HepG2 (cell line): Measurements from ENCODE around the gene NOTCH3. TPM values are rescaled to one million over a fixed set of nuclear protein-coding genes. Genes with fewer than 3 reads are reported as not detected.

Source experiments
- NR2C2 ChIP-seq: sonication (generic); formaldehyde crosslinking; IDR thresholded peaks from 2 replicates; pipeline ENCODE4 v1.4.0; 2020; ENCODE audit warnings: missing genetic modification reagents, mild to moderate bottlenecking, moderate library complexity, borderline replicate concordance
- TAF1 ChIP-seq: sonication (generic); formaldehyde crosslinking; IDR thresholded peaks from 2 replicates; pipeline ENCODE4 v1.4.0; 2020; ENCODE audit warnings: missing genetic modification reagents
- ZNF160 ChIP-seq: sonication (generic); formaldehyde crosslinking; IDR thresholded peaks from 2 replicates; pipeline ENCODE4 v1.8.0; 2022; ENCODE audit warnings: mild to moderate bottlenecking, inconsistent platforms, missing genetic modification reagents
- ZNF33A ChIP-seq: sonication (generic); formaldehyde crosslinking; IDR thresholded peaks from 2 replicates; pipeline ENCODE4 v1.5.1; 2020; ENCODE audit warnings: missing genetic modification reagents, mild to moderate bottlenecking, moderate library complexity, borderline replicate concordance
- polyA plus RNA-seq, 8 experiments: library from polyadenylated mRNA; depleted of rRNA in 3 of 8; stranded (reverse) in 7 of 8; unstranded in 1 of 8; fragments of >200 nt; fragmentation: Illumina TruSeq in 4 of 8; extraction: Trizol in 4 of 8; gene quantifications; 2 replicates each; pipeline versions ENCODE4 v1.2.1 to v1.2.3, GENCODE V29; 2011 to 2016; ENCODE audit warnings: low read depth in 4 of 8, missing spikeins in 1 of 8, mixed read lengths in 1 of 8; ENCODE audit not compliant: insufficient read depth in 1 of 8
- total RNA-seq, 5 experiments: library from RNA; depleted of rRNA; stranded (reverse); fragments of >200 nt; fragmentation: Illumina TruSeq; extraction: Trizol; gene quantifications; 2 replicates each; pipeline ENCODE4 v1.2.3, GENCODE V29; 2016; ENCODE audit warnings: low read depth in 1 of 5
- TF ChIP-seq, protein P1 (sequence below): sonication (generic); formaldehyde crosslinking; IDR thresholded peaks from 2 replicates; pipeline ENCODE4 v1.4.0; 2020; ENCODE audit warnings: missing genetic modification reagents, borderline replicate concordance
- TF ChIP-seq, protein P2 (sequence below): sonication (generic); formaldehyde crosslinking; IDR thresholded peaks from 2 replicates; pipeline ENCODE4 v1.4.0; 2020; ENCODE audit warnings: missing genetic modification reagents, borderline replicate concordance
- TF ChIP-seq, protein P3 (sequence below): sonication (generic); formaldehyde crosslinking; conservative IDR thresholded peaks from 2 replicates; pipeline ENCODE4 v1.8.0; 2022; ENCODE audit warnings: mild to moderate bottlenecking, moderate library complexity, missing genetic modification reagents
- TF ChIP-seq, protein P4 (sequence below): sonication (generic); formaldehyde crosslinking; IDR thresholded peaks from 2 replicates; pipeline ENCODE4 v1.8.0; 2023; ENCODE audit warnings: mild to moderate bottlenecking, missing genetic modification reagents
- TF ChIP-seq, protein P5 (sequence below): sonication (generic); formaldehyde crosslinking; IDR thresholded peaks from 2 replicates; pipeline ENCODE4 v1.4.0; 2020; ENCODE audit warnings: missing genetic modification reagents

NOTCH3 gene
- total and polyA plus RNA-seq, 2 of the 13 experiments (the other 11 are each of a cell fraction or from before 2014, with no cell fraction given), result 0.09 to 0.28 TPM

DNA sequence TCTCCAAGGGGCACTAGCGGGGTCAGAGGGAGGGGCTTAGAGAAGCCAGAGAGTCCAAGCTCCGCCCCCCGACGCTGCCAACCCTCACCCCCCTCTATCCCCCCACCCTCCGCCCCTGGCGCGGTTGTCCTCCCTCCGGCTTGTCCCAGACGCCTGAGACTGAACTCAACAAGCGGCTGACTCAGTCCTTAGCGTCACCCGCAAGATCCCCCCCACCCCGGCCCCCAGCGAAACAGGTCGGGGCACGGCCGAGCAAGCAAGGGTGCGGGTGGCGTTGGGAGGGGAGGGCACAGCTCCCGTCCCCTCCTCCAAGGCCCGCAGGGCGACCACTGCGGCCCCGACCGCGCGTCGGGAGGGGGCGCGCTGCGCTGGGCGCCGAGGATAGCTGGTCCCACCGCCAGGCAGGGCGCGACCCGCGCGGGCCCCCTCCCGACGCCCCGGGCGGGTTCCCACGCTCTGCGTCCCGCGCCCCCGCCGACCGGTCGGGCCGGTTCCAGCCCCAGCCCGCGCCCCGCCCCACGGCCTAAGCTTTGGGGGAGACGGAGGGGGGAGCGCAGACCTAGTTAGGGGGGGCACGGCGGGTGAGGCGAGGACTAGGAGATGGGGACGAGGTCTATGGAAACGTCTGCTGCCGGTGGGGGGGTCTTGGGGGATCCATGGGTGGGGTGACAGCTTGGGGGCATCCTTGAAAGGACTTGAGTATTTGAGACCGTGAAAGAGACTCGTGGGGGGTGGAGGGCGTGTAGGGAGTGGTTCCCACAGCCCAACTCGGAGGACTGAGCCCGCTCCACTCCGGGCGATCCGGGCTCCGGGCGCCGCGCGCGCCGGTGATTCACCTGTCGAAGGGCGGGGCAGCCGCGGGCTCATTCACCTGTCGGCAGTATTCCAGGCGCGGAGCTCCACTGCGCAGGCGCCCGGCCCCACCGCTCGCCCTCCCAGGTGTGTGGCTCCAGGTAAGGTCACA lies 5.1 kb downstream of the NOTCH3 start (continued):
- TF ChIP-seq, protein P1, sequence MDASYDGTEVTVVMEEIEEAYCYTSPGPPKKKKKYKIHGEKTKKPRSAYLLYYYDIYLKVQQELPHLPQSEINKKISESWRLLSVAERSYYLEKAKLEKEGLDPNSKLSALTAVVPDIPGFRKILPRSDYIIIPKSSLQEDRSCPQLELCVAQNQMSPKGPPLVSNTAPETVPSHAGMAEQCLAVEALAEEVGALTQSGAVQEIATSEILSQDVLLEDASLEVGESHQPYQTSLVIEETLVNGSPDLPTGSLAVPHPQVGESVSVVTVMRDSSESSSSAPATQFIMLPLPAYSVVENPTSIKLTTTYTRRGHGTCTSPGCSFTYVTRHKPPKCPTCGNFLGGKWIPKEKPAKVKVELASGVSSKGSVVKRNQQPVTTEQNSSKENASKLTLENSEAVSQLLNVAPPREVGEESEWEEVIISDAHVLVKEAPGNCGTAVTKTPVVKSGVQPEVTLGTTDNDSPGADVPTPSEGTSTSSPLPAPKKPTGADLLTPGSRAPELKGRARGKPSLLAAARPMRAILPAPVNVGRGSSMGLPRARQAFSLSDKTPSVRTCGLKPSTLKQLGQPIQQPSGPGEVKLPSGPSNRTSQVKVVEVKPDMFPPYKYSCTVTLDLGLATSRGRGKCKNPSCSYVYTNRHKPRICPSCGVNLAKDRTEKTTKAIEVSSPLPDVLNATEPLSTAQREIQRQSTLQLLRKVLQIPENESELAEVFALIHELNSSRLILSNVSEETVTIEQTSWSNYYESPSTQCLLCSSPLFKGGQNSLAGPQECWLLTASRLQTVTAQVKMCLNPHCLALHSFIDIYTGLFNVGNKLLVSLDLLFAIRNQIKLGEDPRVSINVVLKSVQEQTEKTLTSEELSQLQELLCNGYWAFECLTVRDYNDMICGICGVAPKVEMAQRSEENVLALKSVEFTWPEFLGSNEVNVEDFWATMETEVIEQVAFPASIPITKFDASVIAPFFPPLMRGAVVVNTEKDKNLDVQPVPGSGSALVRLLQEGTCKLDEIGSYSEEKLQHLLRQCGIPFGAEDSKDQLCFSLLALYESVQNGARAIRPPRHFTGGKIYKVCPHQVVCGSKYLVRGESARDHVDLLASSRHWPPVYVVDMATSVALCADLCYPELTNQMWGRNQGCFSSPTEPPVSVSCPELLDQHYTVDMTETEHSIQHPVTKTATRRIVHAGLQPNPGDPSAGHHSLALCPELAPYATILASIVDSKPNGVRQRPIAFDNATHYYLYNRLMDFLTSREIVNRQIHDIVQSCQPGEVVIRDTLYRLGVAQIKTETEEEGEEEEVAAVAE, result no peak
- no peak for TF ChIP-seq NR2C2 (CRISPR knock-in tag)
- no peak for TF ChIP-seq ZNF33A (CRISPR knock-in tag)
- TF ChIP-seq, protein P2, sequence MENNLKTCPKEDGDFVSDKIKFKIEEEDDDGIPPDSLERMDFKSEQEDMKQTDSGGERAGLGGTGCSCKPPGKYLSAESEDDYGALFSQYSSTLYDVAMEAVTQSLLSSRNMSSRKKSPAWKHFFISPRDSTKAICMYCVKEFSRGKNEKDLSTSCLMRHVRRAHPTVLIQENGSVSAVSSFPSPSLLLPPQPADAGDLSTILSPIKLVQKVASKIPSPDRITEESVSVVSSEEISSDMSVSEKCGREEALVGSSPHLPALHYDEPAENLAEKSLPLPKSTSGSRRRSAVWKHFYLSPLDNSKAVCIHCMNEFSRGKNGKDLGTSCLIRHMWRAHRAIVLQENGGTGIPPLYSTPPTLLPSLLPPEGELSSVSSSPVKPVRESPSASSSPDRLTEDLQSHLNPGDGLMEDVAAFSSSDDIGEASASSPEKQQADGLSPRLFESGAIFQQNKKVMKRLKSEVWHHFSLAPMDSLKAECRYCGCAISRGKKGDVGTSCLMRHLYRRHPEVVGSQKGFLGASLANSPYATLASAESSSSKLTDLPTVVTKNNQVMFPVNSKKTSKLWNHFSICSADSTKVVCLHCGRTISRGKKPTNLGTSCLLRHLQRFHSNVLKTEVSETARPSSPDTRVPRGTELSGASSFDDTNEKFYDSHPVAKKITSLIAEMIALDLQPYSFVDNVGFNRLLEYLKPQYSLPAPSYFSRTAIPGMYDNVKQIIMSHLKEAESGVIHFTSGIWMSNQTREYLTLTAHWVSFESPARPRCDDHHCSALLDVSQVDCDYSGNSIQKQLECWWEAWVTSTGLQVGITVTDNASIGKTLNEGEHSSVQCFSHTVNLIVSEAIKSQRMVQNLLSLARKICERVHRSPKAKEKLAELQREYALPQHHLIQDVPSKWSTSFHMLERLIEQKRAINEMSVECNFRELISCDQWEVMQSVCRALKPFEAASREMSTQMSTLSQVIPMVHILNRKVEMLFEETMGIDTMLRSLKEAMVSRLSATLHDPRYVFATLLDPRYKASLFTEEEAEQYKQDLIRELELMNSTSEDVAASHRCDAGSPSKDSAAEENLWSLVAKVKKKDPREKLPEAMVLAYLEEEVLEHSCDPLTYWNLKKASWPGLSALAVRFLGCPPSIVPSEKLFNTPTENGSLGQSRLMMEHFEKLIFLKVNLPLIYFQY (CRISPR knock-in tag), result no peak
- TF ChIP-seq, protein P3, sequence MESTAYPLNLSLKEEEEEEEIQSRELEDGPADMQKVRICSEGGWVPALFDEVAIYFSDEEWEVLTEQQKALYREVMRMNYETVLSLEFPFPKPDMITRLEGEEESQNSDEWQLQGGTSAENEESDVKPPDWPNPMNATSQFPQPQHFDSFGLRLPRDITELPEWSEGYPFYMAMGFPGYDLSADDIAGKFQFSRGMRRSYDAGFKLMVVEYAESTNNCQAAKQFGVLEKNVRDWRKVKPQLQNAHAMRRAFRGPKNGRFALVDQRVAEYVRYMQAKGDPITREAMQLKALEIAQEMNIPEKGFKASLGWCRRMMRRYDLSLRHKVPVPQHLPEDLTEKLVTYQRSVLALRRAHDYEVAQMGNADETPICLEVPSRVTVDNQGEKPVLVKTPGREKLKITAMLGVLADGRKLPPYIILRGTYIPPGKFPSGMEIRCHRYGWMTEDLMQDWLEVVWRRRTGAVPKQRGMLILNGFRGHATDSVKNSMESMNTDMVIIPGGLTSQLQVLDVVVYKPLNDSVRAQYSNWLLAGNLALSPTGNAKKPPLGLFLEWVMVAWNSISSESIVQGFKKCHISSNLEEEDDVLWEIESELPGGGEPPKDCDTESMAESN (CRISPR knock-in tag), result no peak
- TF ChIP-seq ZNF160 (CRISPR knock-in tag), result no peak
- TF ChIP-seq, protein P4, sequence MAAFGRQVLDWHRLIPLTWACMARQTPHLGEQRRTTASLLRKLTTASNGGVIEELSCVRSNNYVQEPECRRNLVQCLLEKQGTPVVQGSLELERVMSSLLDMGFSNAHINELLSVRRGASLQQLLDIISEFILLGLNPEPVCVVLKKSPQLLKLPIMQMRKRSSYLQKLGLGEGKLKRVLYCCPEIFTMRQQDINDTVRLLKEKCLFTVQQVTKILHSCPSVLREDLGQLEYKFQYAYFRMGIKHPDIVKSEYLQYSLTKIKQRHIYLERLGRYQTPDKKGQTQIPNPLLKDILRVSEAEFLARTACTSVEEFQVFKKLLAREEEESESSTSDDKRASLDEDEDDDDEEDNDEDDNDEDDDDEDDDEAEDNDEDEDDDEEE (CRISPR knock-in tag), result no peak
- TF ChIP-seq TAF1 (CRISPR knock-in tag), result no peak
- TF ChIP-seq, protein P5, sequence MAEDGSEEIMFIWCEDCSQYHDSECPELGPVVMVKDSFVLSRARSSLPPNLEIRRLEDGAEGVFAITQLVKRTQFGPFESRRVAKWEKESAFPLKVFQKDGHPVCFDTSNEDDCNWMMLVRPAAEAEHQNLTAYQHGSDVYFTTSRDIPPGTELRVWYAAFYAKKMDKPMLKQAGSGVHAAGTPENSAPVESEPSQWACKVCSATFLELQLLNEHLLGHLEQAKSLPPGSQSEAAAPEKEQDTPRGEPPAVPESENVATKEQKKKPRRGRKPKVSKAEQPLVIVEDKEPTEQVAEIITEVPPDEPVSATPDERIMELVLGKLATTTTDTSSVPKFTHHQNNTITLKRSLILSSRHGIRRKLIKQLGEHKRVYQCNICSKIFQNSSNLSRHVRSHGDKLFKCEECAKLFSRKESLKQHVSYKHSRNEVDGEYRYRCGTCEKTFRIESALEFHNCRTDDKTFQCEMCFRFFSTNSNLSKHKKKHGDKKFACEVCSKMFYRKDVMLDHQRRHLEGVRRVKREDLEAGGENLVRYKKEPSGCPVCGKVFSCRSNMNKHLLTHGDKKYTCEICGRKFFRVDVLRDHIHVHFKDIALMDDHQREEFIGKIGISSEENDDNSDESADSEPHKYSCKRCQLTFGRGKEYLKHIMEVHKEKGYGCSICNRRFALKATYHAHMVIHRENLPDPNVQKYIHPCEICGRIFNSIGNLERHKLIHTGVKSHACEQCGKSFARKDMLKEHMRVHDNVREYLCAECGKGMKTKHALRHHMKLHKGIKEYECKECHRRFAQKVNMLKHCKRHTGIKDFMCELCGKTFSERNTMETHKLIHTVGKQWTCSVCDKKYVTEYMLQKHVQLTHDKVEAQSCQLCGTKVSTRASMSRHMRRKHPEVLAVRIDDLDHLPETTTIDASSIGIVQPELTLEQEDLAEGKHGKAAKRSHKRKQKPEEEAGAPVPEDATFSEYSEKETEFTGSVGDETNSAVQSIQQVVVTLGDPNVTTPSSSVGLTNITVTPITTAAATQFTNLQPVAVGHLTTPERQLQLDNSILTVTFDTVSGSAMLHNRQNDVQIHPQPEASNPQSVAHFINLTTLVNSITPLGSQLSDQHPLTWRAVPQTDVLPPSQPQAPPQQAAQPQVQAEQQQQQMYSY (CRISPR knock-in tag), result peak; percentile 97
